ENCODE data around the gene KCNK4. TPM values are rescaled to one million over a fixed set of nuclear protein-coding genes. Genes with fewer than 3 reads are reported as not detected.

KCNK4 gene
- total and polyA plus RNA-seq, 4 donors, result 0.09 TPM; not detected in 3

GRCh38 chr11:64339286-64339685 is 48.2 kb downstream of the KCNK4 start:
- no peak overlapping the region for H3K27ac ChIP-seq (ENCODE audit: low read depth in 1 of 2, low read length in 1 of 2)
- TF ChIP-seq, protein P1, sequence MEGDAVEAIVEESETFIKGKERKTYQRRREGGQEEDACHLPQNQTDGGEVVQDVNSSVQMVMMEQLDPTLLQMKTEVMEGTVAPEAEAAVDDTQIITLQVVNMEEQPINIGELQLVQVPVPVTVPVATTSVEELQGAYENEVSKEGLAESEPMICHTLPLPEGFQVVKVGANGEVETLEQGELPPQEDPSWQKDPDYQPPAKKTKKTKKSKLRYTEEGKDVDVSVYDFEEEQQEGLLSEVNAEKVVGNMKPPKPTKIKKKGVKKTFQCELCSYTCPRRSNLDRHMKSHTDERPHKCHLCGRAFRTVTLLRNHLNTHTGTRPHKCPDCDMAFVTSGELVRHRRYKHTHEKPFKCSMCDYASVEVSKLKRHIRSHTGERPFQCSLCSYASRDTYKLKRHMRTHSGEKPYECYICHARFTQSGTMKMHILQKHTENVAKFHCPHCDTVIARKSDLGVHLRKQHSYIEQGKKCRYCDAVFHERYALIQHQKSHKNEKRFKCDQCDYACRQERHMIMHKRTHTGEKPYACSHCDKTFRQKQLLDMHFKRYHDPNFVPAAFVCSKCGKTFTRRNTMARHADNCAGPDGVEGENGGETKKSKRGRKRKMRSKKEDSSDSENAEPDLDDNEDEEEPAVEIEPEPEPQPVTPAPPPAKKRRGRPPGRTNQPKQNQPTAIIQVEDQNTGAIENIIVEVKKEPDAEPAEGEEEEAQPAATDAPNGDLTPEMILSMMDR (IDR thresholded peaks at IDR 0.05; ENCODE audit: control extremely low read depth, extremely low read depth), result no peak
- WGBS, 2 donors, result 60 to 61% methylated on average over 4 of the region's 4 CpGs
- peaks cover 0 to 14% (median 7%) of the 10 kb centered on the region in 5 donors for H3K4me1 ChIP-seq (ENCODE audit: control insufficient read depth in 5 of 5, insufficient read depth in 5 of 5, low read length in 5 of 5)
- no peak overlapping the region for H3K4me3 ChIP-seq
- H3K9me3 ChIP-seq (ENCODE audit: control insufficient read depth in 4 of 4, insufficient read depth in 3 of 4, low read length in 3 of 4), result no peaks in the 10 kb centered on the region
- no peak overlapping the region for H3K9ac ChIP-seq (ENCODE audit: insufficient read depth in 1 of 2, low read length in 2 of 2)
- ATAC-seq (ENCODE audit: insufficient read depth, low FRiP score) (no peak), DNase-seq (no peak)
- H3K36me3 ChIP-seq (ENCODE audit: control insufficient read depth in 4 of 4, insufficient read depth in 4 of 4, low read length in 4 of 4), result no peaks in the 10 kb centered on the region
- peaks cover 0 to 13% (median 0%) of the 10 kb centered on the region in 3 donors for H3K27me3 ChIP-seq (ENCODE audit: control insufficient read depth in 3 of 3, insufficient read depth in 3 of 3, low read length in 2 of 3)

DNA sequence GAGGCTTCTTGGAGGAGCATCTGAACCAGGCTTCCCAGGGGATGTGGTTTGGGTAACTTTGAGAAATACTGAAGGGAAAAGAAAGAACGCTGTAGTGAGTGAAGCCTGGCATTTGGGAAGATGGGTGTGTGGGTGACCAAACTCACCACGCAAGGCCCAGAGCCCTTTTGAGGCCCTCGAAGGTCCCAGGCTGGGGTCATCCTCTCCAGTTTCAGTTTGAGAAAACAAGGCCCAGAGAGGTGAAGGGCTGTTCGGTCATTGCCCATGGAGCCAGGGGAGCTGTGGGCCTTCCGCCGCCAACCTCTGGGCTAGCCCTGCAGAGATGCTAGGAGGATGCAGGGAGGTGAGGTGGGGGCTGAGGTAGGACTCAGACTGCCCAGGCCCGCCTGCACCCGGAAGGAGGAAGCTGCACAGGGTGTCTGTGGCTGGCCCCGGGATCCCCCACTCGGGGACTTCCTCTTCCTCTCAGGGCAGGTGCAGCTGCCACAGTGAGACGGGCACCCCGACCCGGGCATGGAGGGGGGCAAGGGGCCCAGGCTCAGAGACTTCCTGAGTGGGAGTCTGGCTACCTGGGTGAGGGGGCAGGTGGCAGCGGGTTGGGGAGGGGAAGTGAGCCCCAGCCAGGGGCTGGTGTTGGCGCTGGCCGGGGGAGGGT is 48.8 kb downstream of the KCNK4 start, which contains the start of gene CCDC88B:
Gene CCDC88B (plus strand): TSS at position 451 of the 655 bp plus-strand sequence. CDS start 63 bp downstream, at position 514.
- no peak within 1 kb of the TSS for H3K9ac ChIP-seq (ENCODE audit: insufficient read depth in 1 of 2, low read length in 2 of 2)
- 29 to 55% methylated on average over 16 of the region's 16 CpGs for WGBS, 2 donors
- H3K27me3 ChIP-seq (ENCODE audit: control insufficient read depth in 3 of 3, insufficient read depth in 3 of 3, low read length in 2 of 3), result peaks cover 0 to 13% (median 0%) of the 10 kb centered on the region in 3 donors
- H3K9me3 ChIP-seq (ENCODE audit: control insufficient read depth in 4 of 4, insufficient read depth in 3 of 4, low read length in 3 of 4), result no peaks in the 10 kb centered on the region
- DNase-seq (no peak), ATAC-seq (ENCODE audit: insufficient read depth, low FRiP score) (no peak)
- H3K36me3 ChIP-seq (ENCODE audit: control insufficient read depth in 4 of 4, insufficient read depth in 4 of 4, low read length in 4 of 4), result no peaks in the 10 kb centered on the region
- no peak within 1 kb of the TSS for H3K4me3 ChIP-seq
- TF ChIP-seq, protein P1 (IDR thresholded peaks at IDR 0.05; ENCODE audit: control extremely low read depth, extremely low read depth), result no peak
- H3K27ac ChIP-seq (ENCODE audit: low read depth in 1 of 2, low read length in 1 of 2), result peak within 1 kb of the TSS in 1 of 2 donors; percentile 13
- peaks cover 0 to 14% (median 7%) of the 10 kb centered on the region in 5 donors for H3K4me1 ChIP-seq (ENCODE audit: control insufficient read depth in 5 of 5, insufficient read depth in 5 of 5, low read length in 5 of 5)

GRCh38 chr11:64340671-64341335 is 49.7 kb downstream of the KCNK4 start:
- Histone ChIP-seq H3K36me3 (ENCODE audit: control insufficient read depth in 4 of 4, insufficient read depth in 4 of 4, low read length in 4 of 4) (peaks cover 0 to 4% (median 0%) of the 10 kb centered on the region in 4 donors), H3K4me1 (ENCODE audit: control insufficient read depth in 5 of 5, insufficient read depth in 5 of 5, low read length in 5 of 5) (peaks cover 0 to 12% (median 7%) of the 10 kb centered on the region in 5 donors), H3K9me3 (ENCODE audit: control insufficient read depth in 4 of 4, insufficient read depth in 3 of 4, low read length in 3 of 4) (no peaks in the 10 kb centered on the region), H3K4me3 (no peak overlapping the region), H3K27ac (ENCODE audit: low read depth in 1 of 2, low read length in 1 of 2) (peak overlapping the region in 1 of 2 donors; percentile 13), H3K27me3 (ENCODE audit: control insufficient read depth in 3 of 3, insufficient read depth in 3 of 3, low read length in 2 of 3) (peaks cover 0 to 13% (median 0%) of the 10 kb centered on the region in 3 donors), H3K9ac (ENCODE audit: insufficient read depth in 1 of 2, low read length in 2 of 2) (no peak overlapping the region)
- ATAC-seq (ENCODE audit: insufficient read depth, low FRiP score) (no peak), DNase-seq (no peak)
- TF ChIP-seq, protein P1 (IDR thresholded peaks at IDR 0.05; ENCODE audit: control extremely low read depth, extremely low read depth), result no peak
- WGBS, 2 donors, result 16 to 25% methylated on average over 33 of the region's 33 CpGs

Data from lung (tissue), 12 donors.